Measurements from ENCODE around the gene C5orf24.

DNA sequence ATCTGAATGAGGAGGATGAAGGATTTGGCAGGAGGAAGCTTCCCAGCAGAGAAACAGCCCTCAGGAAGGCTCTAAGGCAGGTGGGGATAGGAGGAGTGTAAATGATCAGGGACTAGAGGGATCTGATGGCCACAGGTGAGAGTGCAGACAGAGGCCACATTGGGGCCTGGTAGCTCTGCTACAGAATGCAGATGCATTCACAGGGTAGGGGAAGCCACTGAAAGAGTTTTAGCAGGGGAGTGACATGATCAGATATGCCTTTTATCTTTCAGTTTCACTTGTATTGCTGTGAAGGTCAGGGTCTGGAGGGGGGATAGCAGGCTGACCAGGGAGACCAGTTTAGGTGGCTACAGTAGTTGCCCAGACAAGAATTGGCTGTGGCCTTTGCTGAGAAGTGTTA lies 31.4 kb downstream of the C5orf24 start:
- TF ChIP-seq CTCF (IDR thresholded peaks at IDR 0.05; ENCODE audit: low read depth, low read length, poor library complexity, severe bottlenecking), result no peak
- TF ChIP-seq EZH2phosphoT487 (IDR thresholded peaks at IDR 0.05; ENCODE audit: borderline replicate concordance, low read length), result no peak

Data from DOHH2 (cell line).